Measurements from ENCODE around the gene BANP.
A peak's percentile ranks its signal among the peaks of the same experiment; 100 is the strongest.
"Not testable (repeated sequence)": the region's sequence is repeated elsewhere in the genome, so short reads cannot be mapped to it uniquely, and the experiment has no call there.

Gene BANP

DNA sequence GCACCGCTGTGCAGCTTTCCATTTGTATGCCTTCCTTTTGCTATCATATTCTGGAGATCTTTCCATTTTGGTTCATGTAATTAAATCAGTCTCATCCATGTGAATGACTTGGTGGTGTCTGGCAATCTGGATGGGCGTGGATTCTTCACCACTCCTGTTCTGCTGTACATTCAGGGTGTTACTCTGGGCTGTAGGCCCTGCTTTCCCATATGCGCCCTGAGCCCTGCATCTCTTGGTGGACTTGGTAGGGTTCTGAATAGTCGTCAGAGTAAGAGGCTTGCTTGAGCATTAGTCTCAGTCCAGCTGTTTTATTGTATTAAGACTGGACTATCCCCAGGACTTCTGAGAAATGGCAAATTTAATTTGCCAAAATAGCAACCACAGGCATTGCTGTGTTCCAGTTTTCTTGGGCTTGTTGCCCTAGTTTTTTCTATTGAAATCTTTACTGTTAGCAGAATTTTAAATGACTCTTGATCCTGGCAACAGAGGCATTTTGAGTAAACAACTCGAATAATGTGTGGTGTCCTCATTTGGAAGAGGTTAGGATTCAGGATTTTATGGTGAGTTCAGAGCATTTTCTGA lies 14.9 kb downstream of the BANP start:
- no peak for DNase-seq (ENCODE audit: low read depth in 2 of 2)

DNA sequence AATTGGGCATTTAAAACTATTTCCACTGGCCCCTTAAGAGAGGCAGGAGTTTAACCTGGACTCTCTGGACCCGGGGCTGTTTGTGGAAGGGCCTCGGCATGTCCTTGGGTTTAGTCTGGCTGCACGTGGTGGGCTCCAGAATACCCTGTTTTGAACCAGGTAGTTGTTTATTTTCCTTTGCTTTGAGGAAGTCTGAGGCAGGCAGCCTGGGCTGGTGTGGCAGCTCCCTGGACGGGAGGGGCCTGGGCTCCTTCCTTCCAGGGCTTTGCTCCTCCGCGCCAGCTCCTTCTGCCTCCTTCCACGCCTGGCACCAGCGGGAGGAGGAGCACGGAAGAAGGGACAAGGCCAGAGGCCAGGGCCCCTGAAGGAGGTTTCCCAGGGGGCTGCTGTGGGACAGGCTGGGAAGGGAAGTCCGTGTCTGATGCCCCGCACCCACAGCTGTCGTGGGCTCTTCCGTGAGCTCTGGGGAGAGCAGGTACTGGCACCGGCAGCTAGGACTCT lies 15.5 kb downstream of the BANP start:
- DNase-seq (ENCODE audit: low read depth in 2 of 2): no peak

DNA sequence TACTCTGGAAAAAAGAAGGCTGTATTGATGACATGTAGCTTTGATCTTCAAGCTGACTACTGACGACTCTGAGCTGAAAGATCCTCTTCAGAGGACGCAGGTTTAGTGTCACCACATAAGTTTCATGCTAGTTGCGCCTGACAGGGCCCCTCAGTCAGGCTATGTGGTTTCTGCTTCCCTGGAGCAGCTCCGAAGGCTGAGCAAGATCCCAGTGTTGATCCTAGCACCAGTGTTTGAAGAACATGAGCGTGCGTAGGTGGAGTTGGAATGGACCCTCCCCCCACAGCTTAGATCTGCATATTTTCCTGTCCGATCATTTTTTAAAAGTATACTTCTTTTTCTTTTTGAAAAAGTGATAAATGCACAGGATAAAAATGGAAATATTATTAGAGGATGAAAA lies 17.3 kb downstream of the BANP start:
- no peak for DNase-seq (ENCODE audit: low read depth in 2 of 2)

DNA sequence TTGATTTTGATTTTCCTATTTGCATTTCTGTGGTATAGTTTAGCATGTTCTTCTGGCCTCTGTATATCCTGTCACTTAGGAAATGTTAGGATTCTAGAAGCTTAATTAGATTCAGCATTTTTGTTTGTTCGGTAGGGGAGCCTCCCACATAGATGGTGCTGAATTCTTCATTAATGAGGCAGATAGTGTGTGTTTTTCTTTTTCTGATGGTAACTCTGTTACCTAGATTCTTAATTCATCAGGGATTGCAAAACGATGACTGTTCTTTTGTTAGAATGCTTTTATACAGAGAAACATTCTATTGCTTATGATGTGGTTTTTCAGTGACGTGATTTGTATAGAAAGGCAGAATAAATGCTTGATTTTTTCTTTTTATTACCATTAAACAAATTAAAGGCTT lies 19.0 kb downstream of the BANP start:
- DNase-seq (ENCODE audit: low read depth in 2 of 2): no peak

DNA sequence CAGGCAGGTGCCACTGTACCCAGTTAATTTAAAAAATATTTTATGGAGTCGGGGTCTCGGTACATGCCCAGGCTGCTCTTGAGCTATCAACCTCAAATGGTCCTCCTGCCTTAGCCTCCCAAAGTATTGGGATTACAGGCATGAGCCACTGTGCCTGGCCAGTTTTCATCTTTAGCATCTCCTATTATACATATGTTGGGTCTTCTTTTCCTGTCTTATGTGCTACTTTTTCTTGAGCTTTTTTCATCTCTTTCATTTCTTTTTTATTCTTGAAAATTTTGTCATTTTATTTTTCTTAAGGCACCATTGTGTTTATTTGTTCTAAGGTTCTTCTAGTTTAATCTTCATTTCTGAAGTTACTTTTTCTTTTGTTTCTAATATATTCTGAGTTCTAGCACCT lies 20.7 kb downstream of the BANP start:
- DNase-seq (ENCODE audit: low read depth in 2 of 2): no peak

DNA sequence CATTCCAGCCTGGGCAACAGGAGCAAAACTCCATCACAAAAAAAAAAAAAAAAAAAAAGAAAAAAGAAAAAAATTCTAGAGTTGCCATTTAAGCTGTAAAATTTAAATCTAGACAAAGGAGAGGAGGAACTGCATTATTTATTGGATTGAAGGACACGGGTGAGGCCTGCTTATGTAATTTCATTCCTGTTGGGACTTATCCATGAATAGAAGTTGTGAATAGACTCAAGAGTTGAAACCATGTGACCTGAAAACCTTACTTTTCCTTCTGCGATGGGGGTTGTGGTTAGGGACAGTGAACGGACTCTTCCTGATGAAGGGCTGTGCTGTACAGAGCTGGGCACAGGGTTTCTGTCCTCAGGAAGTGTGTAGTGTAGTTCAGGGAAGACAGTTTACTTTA lies 22.5 kb downstream of the BANP start:
- no peak for DNase-seq (ENCODE audit: low read depth in 2 of 2)

DNA sequence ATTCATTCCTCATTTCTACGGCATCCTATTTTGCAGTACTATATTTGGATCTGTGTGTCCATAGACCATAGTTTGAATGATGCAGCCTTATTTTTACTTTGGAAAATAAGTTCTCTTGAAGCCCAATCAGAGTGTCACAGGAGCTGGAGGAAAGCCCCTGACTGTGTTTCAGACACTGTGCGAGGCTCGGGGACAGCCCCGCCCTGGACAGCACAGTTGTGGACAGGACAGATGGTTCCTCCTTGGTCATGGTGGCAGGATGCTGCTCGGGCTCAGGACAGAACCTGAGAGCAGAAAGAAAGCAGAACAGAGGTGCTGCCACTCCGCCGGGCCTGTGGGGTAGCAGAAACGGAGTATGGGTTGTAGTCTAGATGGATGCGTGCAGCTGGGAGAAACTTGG lies 22.9 kb downstream of the BANP start:
- DNase-seq (ENCODE audit: low read depth in 2 of 2): no peak

DNA sequence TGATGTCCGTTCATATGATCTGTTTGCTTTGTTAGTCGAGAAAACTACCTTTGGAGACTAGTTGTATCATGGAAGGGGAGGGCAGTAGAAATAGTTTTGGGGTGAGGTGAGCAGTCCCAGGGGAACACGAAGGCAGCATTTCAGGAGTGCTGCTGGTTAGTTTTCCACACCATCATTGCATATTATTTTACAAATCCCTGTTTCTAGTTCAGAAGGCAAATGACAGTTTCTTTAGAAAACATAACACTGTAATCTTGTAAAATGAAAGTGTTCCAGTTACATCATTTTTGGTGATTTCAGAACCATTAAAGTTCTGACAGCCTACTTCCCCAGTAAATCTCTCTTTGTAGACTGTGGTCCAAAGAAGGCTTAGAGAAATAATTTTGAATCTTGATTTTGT lies 25.4 kb downstream of the BANP start:
- no peak for DNase-seq (ENCODE audit: low read depth in 2 of 2)

DNA sequence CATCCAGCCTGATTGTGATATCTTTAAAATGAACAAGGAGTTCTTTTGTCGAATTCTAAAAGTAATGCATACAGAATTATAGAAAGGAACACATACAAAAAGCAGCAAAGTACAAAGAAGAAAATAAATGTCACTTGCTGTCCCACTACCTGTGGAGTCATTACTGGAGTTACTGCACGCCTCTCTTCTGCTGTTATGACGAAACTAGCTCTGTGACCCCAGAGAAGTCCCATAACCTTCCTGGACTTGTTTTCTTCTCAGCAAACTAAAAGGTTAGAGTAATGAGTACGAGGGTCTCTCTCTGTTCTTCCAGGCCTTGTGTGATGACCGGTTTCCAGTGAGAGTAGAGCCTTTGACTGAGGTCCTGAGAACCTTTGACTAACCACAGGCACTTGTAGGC lies 26.9 kb downstream of the BANP start:
- DNase-seq (ENCODE audit: low read depth in 2 of 2): no peak

DNA sequence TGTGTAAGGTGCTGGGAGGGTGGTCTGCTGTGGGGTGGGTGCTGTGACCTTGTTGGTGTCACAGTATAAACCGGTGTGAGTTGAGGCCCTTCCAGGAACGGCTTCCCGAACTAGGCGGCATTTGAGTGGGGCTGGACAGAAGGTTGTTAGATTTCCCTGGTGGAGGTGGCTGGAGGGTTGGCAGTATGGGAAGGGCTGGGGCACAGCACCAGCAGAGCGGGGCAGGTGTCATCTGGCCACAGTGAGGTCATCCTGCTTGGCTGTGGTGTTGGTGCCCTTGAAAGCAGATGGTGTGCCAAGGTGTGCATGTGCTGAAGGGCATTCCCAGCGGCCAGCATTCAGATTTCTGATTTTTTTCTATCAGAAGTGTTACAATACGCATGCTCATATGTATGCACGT lies 28.1 kb downstream of the BANP start:
- no peak for DNase-seq (ENCODE audit: low read depth in 2 of 2)

DNA sequence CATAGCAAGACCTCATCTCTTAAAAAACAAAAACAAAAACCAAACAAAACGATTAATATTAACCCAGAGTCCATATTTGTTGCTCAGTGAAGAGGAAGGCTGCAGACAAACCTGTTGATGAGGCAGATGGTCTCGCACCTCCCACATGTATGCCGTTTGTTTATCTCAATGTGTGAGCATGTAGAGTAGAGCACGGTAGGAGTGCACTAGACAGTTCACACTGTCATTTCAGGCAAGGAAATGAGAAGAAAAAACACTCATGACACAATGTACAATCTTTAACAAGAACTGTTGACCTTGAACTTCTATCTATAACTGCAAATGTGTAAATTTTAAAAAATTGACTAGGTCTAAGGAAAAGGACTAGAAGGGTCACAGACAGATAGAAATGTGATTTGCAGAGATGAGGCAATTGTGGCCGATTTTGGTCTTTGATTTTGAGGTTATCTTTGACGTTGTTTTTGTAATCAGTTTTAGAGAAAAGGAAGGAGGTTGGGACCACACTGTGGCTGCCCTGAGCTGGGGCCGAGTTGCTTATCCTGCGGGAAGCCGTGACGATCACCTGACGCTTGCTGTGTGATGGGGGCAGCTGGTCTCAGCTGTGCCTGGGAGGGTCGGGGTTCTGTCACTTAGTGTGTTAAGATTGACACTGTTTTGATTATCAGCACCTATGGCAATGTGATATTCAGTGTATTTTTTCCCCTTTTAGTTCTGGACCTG lies 28.8 kb downstream of the BANP start:
- DNase-seq (ENCODE audit: low read depth in 2 of 2): not testable (repeated sequence)

DNA sequence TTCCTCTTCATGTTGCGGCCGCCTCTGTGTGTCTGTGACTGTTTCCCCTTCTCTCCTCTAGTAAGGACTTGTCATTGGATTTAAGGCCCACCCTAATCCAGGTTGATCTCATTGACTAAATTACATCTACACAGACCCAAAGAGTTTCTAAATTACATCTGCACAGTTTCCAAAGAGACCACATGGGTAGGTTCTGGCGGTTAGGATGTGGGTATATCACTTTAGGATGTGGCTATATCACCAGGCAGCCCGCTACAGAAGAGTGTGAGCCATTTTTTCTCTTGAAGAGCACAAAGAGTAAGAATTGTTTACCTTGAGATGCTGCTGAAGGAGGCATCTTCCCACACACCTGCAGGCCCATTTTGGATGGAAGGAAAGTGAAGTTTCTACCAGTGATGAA lies 30.1 kb downstream of the BANP start:
- DNase-seq (ENCODE audit: low read depth in 2 of 2): peak in 1 of 2 donors; percentile 14

DNA sequence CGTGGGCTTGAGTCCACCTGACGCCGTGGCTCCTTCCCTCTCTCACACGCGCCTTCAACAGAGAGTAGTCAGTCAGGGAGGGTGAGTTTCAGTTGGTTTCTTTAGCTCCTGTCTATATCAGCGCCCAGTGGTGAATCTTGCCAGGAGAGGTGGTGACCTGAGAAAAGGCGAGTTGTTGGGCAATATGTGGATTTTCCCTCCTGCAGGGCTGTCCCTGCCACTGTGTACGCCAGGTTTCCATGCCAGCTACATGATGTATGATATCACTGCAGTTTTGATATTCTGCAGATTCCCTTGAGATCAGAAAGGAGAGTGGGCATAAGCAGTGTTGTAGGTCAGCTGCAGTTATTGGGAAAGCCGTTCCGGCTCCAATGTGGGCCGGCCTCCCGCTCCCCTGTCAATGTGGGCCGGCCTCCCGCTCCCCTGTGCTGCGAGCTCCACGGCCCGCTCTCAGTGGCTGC lies 31.4 kb downstream of the BANP start:
- DNase-seq (ENCODE audit: low read depth in 2 of 2): no peak

DNA sequence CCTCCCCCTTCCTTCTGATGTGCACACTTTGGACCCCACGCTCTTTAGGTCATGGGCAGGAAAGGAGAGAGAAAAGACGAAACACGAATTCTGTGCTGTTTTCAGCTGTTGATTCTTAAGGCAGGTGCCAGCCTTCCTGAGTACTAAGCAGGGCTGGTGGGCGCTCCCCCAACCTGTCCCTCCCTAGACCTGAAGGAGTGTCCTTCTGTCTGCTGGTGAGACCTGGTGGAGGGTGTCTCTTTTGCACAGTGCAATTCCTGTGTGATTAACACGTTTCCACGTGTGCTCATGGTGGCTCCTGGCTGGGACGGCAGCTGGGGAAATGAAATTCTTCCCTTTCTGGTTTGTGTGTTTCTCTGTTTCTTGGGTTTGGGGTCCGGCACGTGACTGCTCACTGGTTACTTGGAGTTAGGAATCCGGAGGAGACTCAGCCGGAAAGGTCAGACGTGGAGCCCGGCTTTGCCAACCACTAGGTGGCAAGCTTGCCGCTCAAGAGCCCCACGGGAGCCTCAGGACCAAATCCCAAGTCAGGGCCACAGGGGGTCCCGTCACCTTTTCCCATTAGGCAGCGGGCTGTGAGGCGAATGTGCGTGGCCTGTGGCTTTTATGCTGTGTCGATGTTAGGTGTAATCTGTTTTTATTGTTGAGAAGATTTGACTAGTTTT lies 32.0 kb downstream of the BANP start:
- DNase-seq (ENCODE audit: low read depth in 2 of 2): not testable (repeated sequence)

DNA sequence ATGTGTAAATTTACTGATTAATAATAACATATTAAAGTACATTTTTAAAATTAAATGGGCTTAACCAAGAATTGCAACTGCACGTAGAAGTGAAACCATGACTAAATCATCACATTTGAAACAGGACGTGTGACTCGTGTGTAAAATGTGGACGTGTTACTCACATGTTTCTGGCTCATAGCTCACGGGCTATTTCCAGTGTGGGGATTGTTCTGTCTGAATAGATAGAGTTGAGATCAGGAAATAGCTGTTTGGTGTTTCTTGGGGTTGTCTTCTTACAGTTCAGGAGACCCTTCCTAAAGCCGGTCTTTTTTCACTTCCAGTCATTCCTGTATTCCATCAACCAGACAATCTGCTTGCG lies 32.5 kb downstream of the BANP start:
- DNase-seq (ENCODE audit: low read depth in 2 of 2): not testable (repeated sequence)

DNA sequence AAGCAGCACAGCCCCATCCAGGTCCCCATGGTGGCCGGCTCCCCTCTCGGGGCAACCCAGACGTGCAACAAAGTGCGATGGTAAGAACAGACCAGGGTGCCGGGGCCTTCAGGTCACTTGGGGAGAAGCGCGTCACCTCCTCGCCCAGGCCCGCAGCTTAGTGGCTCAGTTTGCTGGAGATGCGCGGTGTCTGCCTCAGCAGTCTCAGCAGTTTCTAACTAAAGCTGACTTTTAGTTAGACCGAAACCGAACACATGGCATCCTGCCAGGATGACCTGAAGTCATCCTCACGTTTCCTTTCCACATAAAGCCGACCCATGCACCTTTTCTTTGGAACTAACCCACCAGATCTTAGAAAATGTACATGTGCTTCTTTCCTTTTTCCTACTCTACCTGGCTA lies 32.9 kb downstream of the BANP start:
- peak in 1 of 2 donors; percentile 40 for DNase-seq (ENCODE audit: low read depth in 2 of 2)

DNA sequence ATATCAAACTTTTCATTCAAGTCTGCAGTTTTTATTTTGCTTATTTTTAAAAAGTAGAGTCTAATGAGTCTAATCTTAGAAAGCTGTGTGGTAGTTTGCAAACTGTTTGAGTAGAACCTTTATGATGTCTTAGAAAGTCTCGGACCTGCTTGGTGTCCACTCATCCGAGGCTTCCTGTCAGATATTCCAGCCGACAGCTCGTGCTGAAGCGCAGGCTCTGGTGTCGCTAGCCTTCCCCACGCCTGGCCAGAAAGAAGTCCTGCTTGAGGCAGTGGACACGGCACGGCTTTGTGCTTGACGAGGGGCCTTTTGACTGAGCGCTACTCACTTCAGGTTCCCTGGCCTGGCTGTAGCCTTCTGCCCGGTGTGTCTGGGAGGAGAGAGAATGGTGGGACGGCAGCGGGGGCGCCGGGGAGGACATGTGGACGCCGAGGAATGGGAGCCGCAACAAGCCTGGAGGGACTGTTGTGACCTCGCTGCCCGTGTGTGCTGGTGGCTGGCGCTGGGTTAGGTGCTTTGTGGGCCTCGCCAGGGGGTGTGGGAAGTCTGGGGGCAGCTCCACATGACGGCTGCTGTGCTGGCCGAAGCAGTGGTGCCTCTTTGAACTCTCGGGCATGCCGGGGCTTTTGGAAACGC lies 33.5 kb downstream of the BANP start:
- DNase-seq (ENCODE audit: low read depth in 2 of 2): no peak

DNA sequence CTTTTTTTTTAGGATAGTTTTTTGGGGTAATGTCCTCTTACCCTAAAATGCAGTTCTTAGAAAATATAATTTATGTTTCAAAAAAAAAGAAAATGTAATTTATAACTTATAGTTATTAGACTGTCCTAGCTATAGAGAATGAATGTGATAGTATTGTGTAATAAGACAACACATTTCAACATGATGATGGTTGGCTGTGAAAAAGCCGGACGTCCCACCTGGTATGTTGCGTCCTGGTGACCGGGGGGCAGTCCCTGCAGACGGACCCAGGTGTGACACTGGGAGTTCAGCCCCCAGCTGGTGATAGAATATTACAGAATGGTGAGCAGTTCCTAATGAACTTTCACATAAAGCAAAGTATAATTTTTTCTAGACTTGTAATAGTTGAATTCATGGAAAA lies 34.3 kb downstream of the BANP start:
- not testable (repeated sequence) for DNase-seq (ENCODE audit: low read depth in 2 of 2)

DNA sequence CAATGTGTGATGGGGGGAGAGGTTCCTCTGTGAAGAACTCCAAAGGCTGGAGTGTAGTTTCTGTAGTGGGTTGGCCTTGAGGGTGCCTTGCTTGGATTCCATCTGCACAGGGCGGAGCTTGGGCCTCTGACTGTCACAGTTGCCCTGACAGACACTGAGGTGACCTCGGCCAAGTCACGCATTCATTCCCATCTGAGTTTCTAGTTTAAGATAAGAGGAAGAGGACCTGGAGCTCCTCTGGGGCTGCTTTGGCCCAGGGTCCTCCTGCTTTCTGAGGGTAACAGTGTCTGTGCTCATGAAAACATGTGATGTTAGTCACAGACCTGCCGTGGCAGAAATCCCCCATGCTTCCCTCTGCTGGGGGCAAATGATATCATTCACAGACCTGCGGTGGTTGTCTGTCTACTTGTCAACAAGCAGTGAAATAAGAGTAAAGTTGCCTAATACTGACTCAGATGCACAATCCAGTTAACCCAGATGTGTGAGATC lies 35.2 kb downstream of the BANP start:
- peak in 1 of 2 donors; percentile 32 for DNase-seq (ENCODE audit: low read depth in 2 of 2)

DNA sequence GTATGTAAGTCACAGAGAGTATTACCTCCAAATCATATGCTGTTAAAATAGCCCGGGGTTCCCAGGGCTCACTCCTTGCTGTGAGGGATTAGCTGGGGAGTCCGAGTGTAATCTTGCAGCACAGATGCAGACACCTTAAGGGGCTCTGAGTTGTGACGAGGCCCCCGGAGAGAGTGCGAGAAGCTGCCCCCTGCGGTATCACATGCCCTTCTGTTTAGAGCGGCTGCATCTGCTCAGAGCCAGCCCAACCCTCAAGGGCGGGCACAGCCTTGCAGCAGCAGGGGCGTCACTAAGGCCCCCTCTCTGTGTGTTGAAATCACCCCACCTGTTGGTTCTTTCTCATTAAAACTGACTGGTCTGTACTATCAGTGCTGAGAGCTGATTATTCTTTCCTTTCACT lies 37.4 kb downstream of the BANP start:
- not testable (repeated sequence) for DNase-seq (ENCODE audit: low read depth in 2 of 2)

DNA sequence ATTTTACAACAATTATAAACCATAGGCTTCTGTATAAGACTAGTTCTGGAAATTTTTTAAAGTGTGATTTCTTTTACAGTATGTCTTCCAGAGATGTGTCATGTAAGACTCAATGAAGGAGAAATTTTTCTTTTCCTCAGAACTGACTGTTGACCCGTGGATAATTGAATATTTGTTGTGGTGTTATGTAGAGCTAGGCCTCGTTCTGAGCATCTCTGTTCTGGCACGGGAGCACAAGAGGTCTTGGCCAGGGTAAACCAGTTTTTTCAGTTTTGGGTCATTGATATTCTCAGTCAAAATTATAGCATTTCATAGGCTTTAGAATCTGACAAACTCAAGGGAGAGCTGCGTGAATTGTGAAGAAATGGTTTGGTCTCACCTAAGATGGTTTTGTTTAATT lies 39.0 kb downstream of the BANP start:
- DNase-seq (ENCODE audit: low read depth in 2 of 2): not testable (repeated sequence)

DNA sequence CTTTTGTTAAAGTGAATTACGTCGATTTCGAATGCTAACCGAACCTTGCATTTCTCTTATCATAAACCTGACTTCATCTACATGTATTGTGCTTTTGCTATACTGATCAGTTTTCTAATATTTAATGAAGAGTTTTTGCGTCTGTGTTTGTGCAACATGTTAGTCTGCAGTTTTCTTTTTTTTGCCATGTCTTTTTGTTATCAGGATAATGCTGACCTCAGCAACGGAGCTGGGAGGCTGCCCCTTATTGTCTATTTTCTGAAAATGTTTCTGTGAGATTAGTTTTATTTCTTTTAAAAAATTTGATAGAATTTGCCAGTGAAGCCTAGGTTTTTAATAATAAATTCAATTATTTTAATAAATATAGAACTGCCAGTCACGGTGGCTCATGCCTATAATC lies 40.9 kb downstream of the BANP start:
- not testable (repeated sequence) for DNase-seq (ENCODE audit: low read depth in 2 of 2)

Data from stimulated activated CD4-positive, alpha-beta T cell treated with anti-CD3 and anti-CD28 coated beads, Interleukin-4, amount 100 ng/mL, for 48 hours (primary cell).